Spleen (tissue), 11 donors: ENCODE measurements around the gene NONO. TPM values are rescaled to one million over a fixed set of nuclear protein-coding genes. Genes with fewer than 3 reads are reported as not detected.

Source experiments
- DNase-seq: peaks from one replicate; pipeline ENCODE4 v3.0.0-alpha.2; 2020
- H3K27ac ChIP-seq, 8 donors: fragments of 200-600 bp; sonication (generic) in 7 of 8; 1 replicate in 4 of 8; 2 replicates in 4 of 8; pipeline versions ENCODE4 v1.5.0 to v1.8.0; 2016 to 2021; ENCODE audit warnings: inconsistent platforms in 4 of 8, mild to moderate bottlenecking in 4 of 8, moderate library complexity in 1 of 8
- H3K27me3 ChIP-seq, 7 donors: fragments of 200-600 bp; sonication (generic) in 6 of 7; replicated peaks in 1 of 7; 1 replicate in 4 of 7; 2 replicates in 3 of 7; pipeline versions ENCODE4 v1.5.0 to v1.8.0; 2016 to 2021; ENCODE audit warnings: inconsistent platforms in 3 of 7, mild to moderate bottlenecking in 1 of 7
- H3K36me3 ChIP-seq, 6 donors: fragments of 200-600 bp; sonication (generic) in 5 of 6; 1 replicate in 4 of 6; 2 replicates in 2 of 6; pipeline versions ENCODE4 v1.5.0 to v1.8.0; 2016 to 2021; ENCODE audit warnings: inconsistent platforms in 2 of 6
- H3K4me1 ChIP-seq, 6 donors: fragments of 200-600 bp; sonication (generic) in 5 of 6; 1 replicate in 3 of 6; 2 replicates in 3 of 6; pipeline versions ENCODE4 v1.5.0 to v1.8.0; 2016 to 2021; ENCODE audit warnings: inconsistent platforms in 3 of 6
- H3K4me3 ChIP-seq, 8 donors: fragments of 200-600 bp; sonication (generic) in 7 of 8; 1 replicate in 4 of 8; 2 replicates in 4 of 8; pipeline versions ENCODE4 v1.5.0 to v1.8.0; 2016 to 2021; ENCODE audit warnings: inconsistent platforms in 4 of 8, mild to moderate bottlenecking in 4 of 8, moderate library complexity in 2 of 8
- H3K9me3 ChIP-seq, 8 donors: fragments of 200-600 bp; sonication (generic) in 7 of 8; 1 replicate in 4 of 8; 2 replicates in 4 of 8; pipeline versions ENCODE4 v1.5.0 to v1.8.0; 2016 to 2021; ENCODE audit warnings: inconsistent platforms in 4 of 8
- CTCF ChIP-seq, 11 experiments: fragments of 200-600 bp in 7 of 11; fragments of 450-650 bp in 4 of 11; sonication (generic) in 4 of 11; IDR thresholded peaks in 8 of 11; conservative IDR thresholded peaks in 3 of 11; 1 replicate in 7 of 11; 2 replicates in 4 of 11; pipeline versions ENCODE4 v1.4.0 to v1.8.0; 2016 to 2021; ENCODE audit warnings: antibody characterized with exemption in 11 of 11, inconsistent platforms in 4 of 11, mild to moderate bottlenecking in 1 of 11
- POLR2A ChIP-seq, 3 donors: fragments of 450-650 bp; IDR thresholded peaks; one replicate each; pipeline ENCODE4 v1.5.1; 2017; ENCODE audit warnings: antibody characterized with exemption in 3 of 3, mild to moderate bottlenecking in 1 of 3
- POLR2AphosphoS5 ChIP-seq, 3 donors: sonication (generic); formaldehyde crosslinking; IDR thresholded peaks; one replicate each; pipeline ENCODE4 v1.5.1; 2017; ENCODE audit warnings: antibody characterized with exemption in 3 of 3
- WGBS, 5 donors: extraction: QIAGEN DNeasy Blood & Tissue Kit in 3 of 5; methylation state at CpG; one replicate each; pipeline versions ENCODE4 v1.1.5 to v1.1.7; 2013 to 2018; 5-methylcytosine and 5-hydroxymethylcytosine counted together
- intact Hi-C: fragments of 100-400 bp; cut with DNase I; formaldehyde crosslinking; loops from one replicate; pipeline ENCODE4 v1.15.0; 2023; ENCODE audit warnings: low total_unique reads
- polyA plus RNA-seq, 3 donors: library from polyadenylated mRNA; stranded (reverse); fragments of 200-250 nt; gene quantifications; one replicate each; pipeline ENCODE4 v1.2.1, GENCODE V29; 2013
- total RNA-seq, 7 donors: library from RNA; depleted of rRNA in 3 of 7; stranded (reverse); fragments of >200 nt in 3 of 7; fragmentation: NEBNext Ultra II Directional in 4 of 7; extraction: Animal tissue kit (Norgen Biotek cat#: 25700) in 4 of 7; gene quantifications; one replicate each; pipeline versions ENCODE4 v1.1.0 to v1.2.1, GENCODE V29; 2016 to 2021
- donor health status: healthy with polysubstance abuse.
- donor health status: DM: no; HTN: no; CAD: no; lungs with moderate emphysema.
- donor health status: DM: no; HTN: no; CAD: no.
- donor health status: Bipolar disorder and iron deficiency.
- donor health status: healthy.
- donor health status: DM: no; HTN: no; CAD: no.
- donor health status: DM: yes; HTN: yes; CAD: no.

The NONO gene
- total and polyA plus RNA-seq, 10 donors: 101 to 249 (median 229) TPM

- Histone ChIP-seq H3K9me3 (no peaks in the 10 kb centered on the region), H3K27ac (peak overlapping the region in 1 of 8 donors; percentile 18), H3K4me1 (peaks cover 0 to 26% (median 15%) of the 10 kb centered on the region in 6 donors), H3K4me3 (no peak overlapping the region), H3K27me3 (peaks cover 0 to 7% (median 0%) of the 10 kb centered on the region in 7 donors), H3K36me3 (peaks cover 0 to 45% (median 24%) of the 10 kb centered on the region in 6 donors)
- TF ChIP-seq POLR2A (IDR thresholded peaks at IDR 0.05) (no peak), POLR2AphosphoS5 (IDR thresholded peaks at IDR 0.05) (no peak), CTCF (IDR thresholded peaks at IDR 0.05 in 8 of 11, conservative IDR thresholded peaks at IDR 0.05 in 3 of 11) (no peak)
- intact Hi-C loops: no loop called here
- WGBS, 5 donors: 15 to 47% (median 27%) methylated on average over 6 to 8 of the region's 8 CpGs
- no peak for DNase-seq
Observed at GRCh38 chrX:71251466-71251973, 31.9 kb upstream of the NONO start.

- Histone ChIP-seq H3K4me3 (peak overlapping the region in 1 of 8 donors; percentile 86), H3K27ac (no peak overlapping the region), H3K27me3 (peaks cover 0 to 7% (median 0%) of the 10 kb centered on the region in 7 donors), H3K36me3 (peaks cover 0 to 38% (median 20%) of the 10 kb centered on the region in 6 donors), H3K9me3 (no peaks in the 10 kb centered on the region), H3K4me1 (peaks cover 0 to 26% (median 15%) of the 10 kb centered on the region in 6 donors)
- intact Hi-C loops: no loop called here
- TF ChIP-seq POLR2AphosphoS5 (IDR thresholded peaks at IDR 0.05) (no peak), CTCF (IDR thresholded peaks at IDR 0.05 in 8 of 11, conservative IDR thresholded peaks at IDR 0.05 in 3 of 11) (no peak), POLR2A (IDR thresholded peaks at IDR 0.05) (no peak)
- DNase-seq: no peak
- 49 to 84% (median 55%) methylated on average over 2 of the region's 2 CpGs for WGBS, 5 donors
Observed at GRCh38 chrX:71252221-71252620, 31.2 kb upstream of the NONO start.

- peak; percentile 81 for DNase-seq
- Histone ChIP-seq H3K36me3 (peaks cover 0 to 25% (median 10%) of the 10 kb centered on the region in 6 donors), H3K4me1 (peaks cover 0 to 26% (median 15%) of the 10 kb centered on the region in 6 donors), H3K9me3 (no peaks in the 10 kb centered on the region), H3K27ac (peak overlapping the region; percentile 6 to 90 (median 86)), H3K27me3 (peaks cover 0 to 7% (median 0%) of the 10 kb centered on the region in 7 donors), H3K4me3 (peak overlapping the region; percentile 52 to 86 (median 60))
- intact Hi-C loops: no loop called here
- 1 to 42% (median 9%) methylated on average over 18 to 35 of the region's 35 CpGs for WGBS, 5 donors
- peak in 6 of 11 experiments; percentile 15 to 65 (median 48) for TF ChIP-seq CTCF (IDR thresholded peaks at IDR 0.05 in 8 of 11, conservative IDR thresholded peaks at IDR 0.05 in 3 of 11)
- TF ChIP-seq POLR2A (IDR thresholded peaks at IDR 0.05): no peak
- no peak for TF ChIP-seq POLR2AphosphoS5 (IDR thresholded peaks at IDR 0.05)
Observed at GRCh38 chrX:71253253-71254091, 30.0 kb upstream of the NONO start.
